Keratinocyte (primary cell): ENCODE data around the gene GNAS-AS1.

Experiments
- EZH2 ChIP-seq: IDR thresholded peaks from one replicate; pipeline ENCODE4 v1.6.1; 2012; ENCODE audit warnings: inconsistent platforms, mild to moderate bottlenecking, low read length, moderate library complexity
- TF ChIP-seq, protein P1 (sequence below), 3 experiments: IDR thresholded peaks in 1 of 3; conservative IDR thresholded peaks in 1 of 3; optimal IDR thresholded peaks in 1 of 3; 2 replicates in 2 of 3; 3 replicates in 1 of 3; pipeline versions ENCODE3 to v1.5.1; 2011; ENCODE audit warnings: low read length in 3 of 3, mild to moderate bottlenecking in 3 of 3, moderate library complexity in 2 of 3, control low read depth in 1 of 3, inconsistent platforms in 1 of 3; ENCODE audit not compliant: insufficient read depth in 2 of 3; ENCODE audit errors: extremely low read depth in 1 of 3

DNA sequence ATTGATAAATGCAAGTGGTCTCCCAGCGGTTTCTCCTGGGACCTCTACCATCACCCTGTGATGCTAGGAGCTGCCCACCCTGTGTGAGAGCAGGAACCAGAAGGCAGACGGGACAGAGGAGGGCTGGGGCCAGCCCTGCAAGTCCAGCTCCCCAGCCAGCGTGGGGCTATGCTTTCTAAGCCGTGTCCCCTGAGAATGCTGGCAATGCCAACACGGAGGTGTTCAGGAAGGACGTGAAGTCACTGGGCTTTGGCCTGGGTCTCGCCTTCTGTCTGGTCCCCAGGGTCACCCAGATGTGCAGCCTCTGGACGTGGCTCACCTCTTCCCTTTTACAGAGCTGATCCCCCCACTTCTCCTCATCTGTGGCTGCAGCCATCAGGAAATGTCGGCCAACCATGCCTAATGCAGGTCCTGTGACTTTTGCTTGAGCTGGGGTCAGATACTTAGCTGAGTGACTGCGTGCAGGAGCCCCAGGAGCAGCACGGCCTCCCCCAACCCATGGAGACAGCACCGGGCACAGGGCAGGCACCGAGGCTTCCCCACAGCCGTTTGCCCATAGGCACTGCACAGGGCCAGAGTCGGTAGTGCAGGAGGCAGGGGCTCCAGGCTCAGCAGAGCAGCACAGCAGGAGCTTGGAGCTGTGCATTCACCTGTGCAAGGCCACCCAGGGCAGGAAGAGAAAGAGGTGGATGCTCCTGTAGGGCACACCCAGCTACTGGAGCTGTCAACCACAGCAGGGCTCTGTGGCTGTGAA lies 66.2 kb downstream of the GNAS-AS1 start:
- TF ChIP-seq EZH2 = no peak
- TF ChIP-seq, protein P1, sequence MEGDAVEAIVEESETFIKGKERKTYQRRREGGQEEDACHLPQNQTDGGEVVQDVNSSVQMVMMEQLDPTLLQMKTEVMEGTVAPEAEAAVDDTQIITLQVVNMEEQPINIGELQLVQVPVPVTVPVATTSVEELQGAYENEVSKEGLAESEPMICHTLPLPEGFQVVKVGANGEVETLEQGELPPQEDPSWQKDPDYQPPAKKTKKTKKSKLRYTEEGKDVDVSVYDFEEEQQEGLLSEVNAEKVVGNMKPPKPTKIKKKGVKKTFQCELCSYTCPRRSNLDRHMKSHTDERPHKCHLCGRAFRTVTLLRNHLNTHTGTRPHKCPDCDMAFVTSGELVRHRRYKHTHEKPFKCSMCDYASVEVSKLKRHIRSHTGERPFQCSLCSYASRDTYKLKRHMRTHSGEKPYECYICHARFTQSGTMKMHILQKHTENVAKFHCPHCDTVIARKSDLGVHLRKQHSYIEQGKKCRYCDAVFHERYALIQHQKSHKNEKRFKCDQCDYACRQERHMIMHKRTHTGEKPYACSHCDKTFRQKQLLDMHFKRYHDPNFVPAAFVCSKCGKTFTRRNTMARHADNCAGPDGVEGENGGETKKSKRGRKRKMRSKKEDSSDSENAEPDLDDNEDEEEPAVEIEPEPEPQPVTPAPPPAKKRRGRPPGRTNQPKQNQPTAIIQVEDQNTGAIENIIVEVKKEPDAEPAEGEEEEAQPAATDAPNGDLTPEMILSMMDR (optimal IDR thresholded peaks at IDR 0.05 in 1 of 3, IDR thresholded peaks at IDR 0.05 in 1 of 3, conservative IDR thresholded peaks at IDR 0.05 in 1 of 3; ENCODE audit: extremely low read depth in 1 of 3, insufficient read depth in 2 of 3, low read length in 3 of 3) = no peak
